Spleen (tissue), 11 donors: ENCODE results near the gene PDE1C. TPM values are rescaled to one million over a fixed set of nuclear protein-coding genes. Genes with fewer than 3 reads are reported as not detected.

Experiments used
- DNase-seq: peaks from one replicate; pipeline ENCODE4 v3.0.0-alpha.2; 2020
- H3K27ac ChIP-seq, 8 donors: fragments of 200-600 bp; sonication (generic) in 7 of 8; 1 replicate in 4 of 8; 2 replicates in 4 of 8; pipeline versions ENCODE4 v1.5.0 to v1.8.0; 2016 to 2021; ENCODE audit warnings: inconsistent platforms in 4 of 8, mild to moderate bottlenecking in 4 of 8, moderate library complexity in 1 of 8
- H3K27me3 ChIP-seq, 7 donors: fragments of 200-600 bp; sonication (generic) in 6 of 7; replicated peaks in 1 of 7; 1 replicate in 4 of 7; 2 replicates in 3 of 7; pipeline versions ENCODE4 v1.5.0 to v1.8.0; 2016 to 2021; ENCODE audit warnings: inconsistent platforms in 3 of 7, mild to moderate bottlenecking in 1 of 7
- H3K36me3 ChIP-seq, 6 donors: fragments of 200-600 bp; sonication (generic) in 5 of 6; 1 replicate in 4 of 6; 2 replicates in 2 of 6; pipeline versions ENCODE4 v1.5.0 to v1.8.0; 2016 to 2021; ENCODE audit warnings: inconsistent platforms in 2 of 6
- H3K4me1 ChIP-seq, 6 donors: fragments of 200-600 bp; sonication (generic) in 5 of 6; 1 replicate in 3 of 6; 2 replicates in 3 of 6; pipeline versions ENCODE4 v1.5.0 to v1.8.0; 2016 to 2021; ENCODE audit warnings: inconsistent platforms in 3 of 6
- H3K4me3 ChIP-seq, 8 donors: fragments of 200-600 bp; sonication (generic) in 7 of 8; 1 replicate in 4 of 8; 2 replicates in 4 of 8; pipeline versions ENCODE4 v1.5.0 to v1.8.0; 2016 to 2021; ENCODE audit warnings: inconsistent platforms in 4 of 8, mild to moderate bottlenecking in 4 of 8, moderate library complexity in 2 of 8
- H3K9me3 ChIP-seq, 8 donors: fragments of 200-600 bp; sonication (generic) in 7 of 8; 1 replicate in 4 of 8; 2 replicates in 4 of 8; pipeline versions ENCODE4 v1.5.0 to v1.8.0; 2016 to 2021; ENCODE audit warnings: inconsistent platforms in 4 of 8
- POLR2A ChIP-seq, 3 donors: fragments of 450-650 bp; IDR thresholded peaks; one replicate each; pipeline ENCODE4 v1.5.1; 2017; ENCODE audit warnings: antibody characterized with exemption in 3 of 3, mild to moderate bottlenecking in 1 of 3
- POLR2AphosphoS5 ChIP-seq, 3 donors: sonication (generic); formaldehyde crosslinking; IDR thresholded peaks; one replicate each; pipeline ENCODE4 v1.5.1; 2017; ENCODE audit warnings: antibody characterized with exemption in 3 of 3
- WGBS, 5 donors: extraction: QIAGEN DNeasy Blood & Tissue Kit in 3 of 5; methylation state at CpG; one replicate each; pipeline versions ENCODE4 v1.1.5 to v1.1.7; 2013 to 2018; 5-methylcytosine and 5-hydroxymethylcytosine counted together
- intact Hi-C: fragments of 100-400 bp; cut with DNase I; formaldehyde crosslinking; loops from one replicate; pipeline ENCODE4 v1.15.0; 2023; ENCODE audit warnings: low total_unique reads
- polyA plus RNA-seq, 3 donors: library from polyadenylated mRNA; stranded (reverse); fragments of 200-250 nt; gene quantifications; one replicate each; pipeline ENCODE4 v1.2.1, GENCODE V29; 2013
- total RNA-seq, 7 donors: library from RNA; depleted of rRNA in 3 of 7; stranded (reverse); fragments of >200 nt in 3 of 7; fragmentation: NEBNext Ultra II Directional in 4 of 7; extraction: Animal tissue kit (Norgen Biotek cat#: 25700) in 4 of 7; gene quantifications; one replicate each; pipeline versions ENCODE4 v1.1.0 to v1.2.1, GENCODE V29; 2016 to 2021
- TF ChIP-seq, protein P1 (sequence below), 11 experiments: fragments of 200-600 bp in 7 of 11; fragments of 450-650 bp in 4 of 11; sonication (generic) in 4 of 11; IDR thresholded peaks in 8 of 11; conservative IDR thresholded peaks in 3 of 11; 1 replicate in 7 of 11; 2 replicates in 4 of 11; pipeline versions ENCODE4 v1.4.0 to v1.8.0; 2016 to 2021; ENCODE audit warnings: antibody characterized with exemption in 11 of 11, inconsistent platforms in 4 of 11, mild to moderate bottlenecking in 1 of 11
- donor health status: healthy with polysubstance abuse.
- donor health status: DM: no; HTN: no; CAD: no; lungs with moderate emphysema.
- donor health status: DM: no; HTN: no; CAD: no.
- donor health status: Bipolar disorder and iron deficiency.
- donor health status: healthy.
- donor health status: DM: no; HTN: no; CAD: no.
- donor health status: DM: yes; HTN: yes; CAD: no.

Gene PDE1C
- total and polyA plus RNA-seq, 10 donors = 0.53 to 3.3 (median 1.6) TPM

DNA sequence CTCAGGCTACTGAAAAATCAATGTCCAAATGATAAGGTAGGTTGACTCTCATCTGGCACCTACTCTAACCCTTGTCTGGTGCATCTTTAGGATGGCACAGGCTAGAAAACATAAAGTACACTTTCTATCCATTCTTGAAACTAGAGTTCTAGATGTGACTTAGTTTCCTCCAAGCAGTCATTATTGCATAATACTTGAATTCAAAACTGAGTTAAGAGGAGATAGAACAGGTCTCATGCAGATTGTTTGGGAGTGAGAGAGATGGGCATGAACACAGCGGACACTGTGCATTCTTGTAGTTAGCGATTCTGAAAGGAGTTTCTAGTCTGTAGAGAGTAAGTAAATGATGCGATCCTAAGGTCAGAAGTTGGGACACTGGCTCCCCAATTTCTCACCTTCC, 149.2 kb downstream of the PDE1C start:
- Histone ChIP-seq H3K4me3 (no peak overlapping the region), H3K4me1 (no peaks in the 10 kb centered on the region), H3K9me3 (no peaks in the 10 kb centered on the region), H3K27ac (no peak overlapping the region), H3K36me3 (no peaks in the 10 kb centered on the region), H3K27me3 (no peaks in the 10 kb centered on the region)
- WGBS, 5 donors = 84 to 100% (median 94%) methylated on average over 3 of the region's 3 CpGs
- intact Hi-C loops = no loop called here
- TF ChIP-seq POLR2A (IDR thresholded peaks at IDR 0.05) = no peak
- no peak for TF ChIP-seq POLR2AphosphoS5 (IDR thresholded peaks at IDR 0.05)
- TF ChIP-seq, protein P1, sequence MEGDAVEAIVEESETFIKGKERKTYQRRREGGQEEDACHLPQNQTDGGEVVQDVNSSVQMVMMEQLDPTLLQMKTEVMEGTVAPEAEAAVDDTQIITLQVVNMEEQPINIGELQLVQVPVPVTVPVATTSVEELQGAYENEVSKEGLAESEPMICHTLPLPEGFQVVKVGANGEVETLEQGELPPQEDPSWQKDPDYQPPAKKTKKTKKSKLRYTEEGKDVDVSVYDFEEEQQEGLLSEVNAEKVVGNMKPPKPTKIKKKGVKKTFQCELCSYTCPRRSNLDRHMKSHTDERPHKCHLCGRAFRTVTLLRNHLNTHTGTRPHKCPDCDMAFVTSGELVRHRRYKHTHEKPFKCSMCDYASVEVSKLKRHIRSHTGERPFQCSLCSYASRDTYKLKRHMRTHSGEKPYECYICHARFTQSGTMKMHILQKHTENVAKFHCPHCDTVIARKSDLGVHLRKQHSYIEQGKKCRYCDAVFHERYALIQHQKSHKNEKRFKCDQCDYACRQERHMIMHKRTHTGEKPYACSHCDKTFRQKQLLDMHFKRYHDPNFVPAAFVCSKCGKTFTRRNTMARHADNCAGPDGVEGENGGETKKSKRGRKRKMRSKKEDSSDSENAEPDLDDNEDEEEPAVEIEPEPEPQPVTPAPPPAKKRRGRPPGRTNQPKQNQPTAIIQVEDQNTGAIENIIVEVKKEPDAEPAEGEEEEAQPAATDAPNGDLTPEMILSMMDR (IDR thresholded peaks at IDR 0.05 in 8 of 11, conservative IDR thresholded peaks at IDR 0.05 in 3 of 11) = no peak
- DNase-seq = no peak

DNA sequence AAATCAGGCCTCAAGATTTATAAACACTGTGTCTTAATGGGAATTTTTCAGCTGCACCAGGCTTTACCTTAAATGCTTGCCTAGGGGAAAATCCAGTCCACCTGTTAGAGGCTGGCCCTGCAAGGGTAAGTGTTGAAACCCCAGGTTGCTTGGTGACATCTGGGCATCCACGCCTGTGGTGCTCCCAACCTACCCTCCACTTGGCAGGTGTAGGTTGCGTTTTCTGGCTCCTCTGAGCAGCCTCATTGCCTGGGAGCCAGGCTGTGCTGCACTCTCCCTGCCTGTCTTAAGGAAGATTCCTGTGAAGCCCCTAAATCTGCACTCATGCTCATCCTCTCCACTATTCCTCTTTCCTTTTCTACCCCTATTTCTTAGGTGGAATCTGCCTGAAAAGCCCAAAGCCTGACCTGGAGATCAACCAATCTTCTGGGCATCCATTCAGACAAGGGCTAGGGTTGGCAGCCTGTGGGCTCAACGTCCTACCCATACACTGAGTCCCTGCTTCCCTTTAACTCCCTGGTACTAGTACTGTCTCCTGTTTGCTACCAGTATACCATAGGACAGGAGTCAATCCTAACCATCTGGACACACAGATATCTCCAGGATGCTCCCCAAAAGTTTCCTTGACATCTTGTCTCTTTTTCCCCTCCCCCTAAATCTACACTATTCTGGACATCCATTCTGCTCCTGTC, 150.4 kb downstream of the PDE1C start:
- intact Hi-C loops = no loop called here
- TF ChIP-seq POLR2AphosphoS5 (IDR thresholded peaks at IDR 0.05) (no peak), POLR2A (IDR thresholded peaks at IDR 0.05) (no peak)
- TF ChIP-seq, protein P1 (IDR thresholded peaks at IDR 0.05 in 8 of 11, conservative IDR thresholded peaks at IDR 0.05 in 3 of 11) = no peak
- Histone ChIP-seq H3K4me3 (no peak overlapping the region), H3K27ac (no peak overlapping the region), H3K27me3 (no peaks in the 10 kb centered on the region), H3K36me3 (no peaks in the 10 kb centered on the region), H3K9me3 (no peaks in the 10 kb centered on the region), H3K4me1 (no peaks in the 10 kb centered on the region)
- no peak for DNase-seq
- 67 to 83% (median 73%) methylated on average over 3 of the region's 3 CpGs for WGBS, 5 donors

DNA sequence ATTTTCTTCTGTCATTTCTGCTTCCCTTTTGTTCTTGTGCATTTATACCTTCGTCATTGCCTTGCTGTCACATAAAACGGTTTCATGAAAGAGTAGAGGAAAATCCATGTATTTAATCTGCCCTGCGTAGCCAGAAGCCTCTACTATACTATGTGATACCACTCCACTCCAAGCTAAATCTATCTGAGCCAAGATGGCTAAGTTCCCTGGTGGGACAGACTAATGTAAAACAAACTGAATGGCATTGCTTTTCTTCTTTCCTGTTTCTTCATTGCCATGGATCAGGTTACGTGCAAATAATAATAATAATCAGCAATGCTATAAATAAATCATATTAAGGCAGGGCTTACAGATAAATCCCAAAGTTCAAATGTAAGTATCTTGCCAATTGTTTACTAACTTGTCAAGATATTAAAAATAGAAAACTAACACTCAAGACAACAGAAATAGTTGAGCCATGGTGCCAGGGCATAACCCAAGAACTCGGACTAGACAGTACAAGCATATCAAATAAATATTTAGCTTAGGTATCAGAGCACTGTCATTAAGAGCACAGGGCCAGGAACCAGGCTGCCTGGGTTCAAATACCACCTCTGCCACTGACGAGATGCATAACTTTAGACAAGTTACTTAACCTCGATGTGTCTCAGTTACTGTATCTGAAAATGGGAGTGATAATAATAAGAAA, 151.4 kb downstream of the PDE1C start:
- DNase-seq = no peak
- H3K9me3 ChIP-seq = no peaks in the 10 kb centered on the region
- 66 to 75% (median 73%) methylated on average over 7 of the region's 7 CpGs for WGBS, 5 donors
- no peaks in the 10 kb centered on the region for H3K4me1 ChIP-seq
- H3K27ac ChIP-seq = no peak overlapping the region
- intact Hi-C loops = no loop called here
- no peaks in the 10 kb centered on the region for H3K36me3 ChIP-seq
- no peak overlapping the region for H3K4me3 ChIP-seq
- H3K27me3 ChIP-seq = no peaks in the 10 kb centered on the region
- no peak for TF ChIP-seq POLR2AphosphoS5 (IDR thresholded peaks at IDR 0.05)
- no peak for TF ChIP-seq POLR2A (IDR thresholded peaks at IDR 0.05)
- TF ChIP-seq, protein P1 (IDR thresholded peaks at IDR 0.05 in 8 of 11, conservative IDR thresholded peaks at IDR 0.05 in 3 of 11) = no peak

DNA sequence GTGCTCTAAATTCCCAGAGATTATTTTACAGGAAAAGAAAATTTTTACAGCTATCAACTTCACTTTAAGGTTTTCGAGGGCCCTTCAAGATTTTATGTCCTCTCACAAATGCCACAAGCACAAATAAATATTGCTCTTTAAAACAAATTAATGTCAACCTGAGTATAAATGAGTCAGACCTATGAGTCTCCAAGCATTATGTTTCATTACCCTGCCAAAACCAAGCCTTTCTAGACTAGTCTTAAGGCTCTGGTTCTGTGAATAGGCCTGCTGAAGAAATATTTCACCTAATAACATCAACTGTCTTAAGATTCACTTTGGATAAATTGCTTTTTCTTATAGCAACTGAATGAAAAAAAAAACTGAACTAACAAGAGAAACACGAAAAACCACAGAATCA, 153.0 kb downstream of the PDE1C start:
- TF ChIP-seq POLR2AphosphoS5 (IDR thresholded peaks at IDR 0.05) (no peak), POLR2A (IDR thresholded peaks at IDR 0.05) (no peak)
- TF ChIP-seq, protein P1 (IDR thresholded peaks at IDR 0.05 in 8 of 11, conservative IDR thresholded peaks at IDR 0.05 in 3 of 11) = no peak
- DNase-seq = no peak
- Histone ChIP-seq H3K27me3 (no peaks in the 10 kb centered on the region), H3K36me3 (no peaks in the 10 kb centered on the region), H3K4me1 (no peaks in the 10 kb centered on the region), H3K4me3 (no peak overlapping the region), H3K9me3 (no peaks in the 10 kb centered on the region), H3K27ac (no peak overlapping the region)
- 65 to 84% (median 76%) methylated on average over 2 of the region's 2 CpGs for WGBS, 5 donors
- intact Hi-C loops = no loop called here
